Measurements from ENCODE around the gene ABHD16A. TPM values are rescaled to one million over a fixed set of nuclear protein-coding genes. Genes with fewer than 3 reads are reported as not detected.

The ABHD16A gene
- total RNA-seq, 2 experiments from 2014 or later, result 52.1 to 55.4 TPM

DNA sequence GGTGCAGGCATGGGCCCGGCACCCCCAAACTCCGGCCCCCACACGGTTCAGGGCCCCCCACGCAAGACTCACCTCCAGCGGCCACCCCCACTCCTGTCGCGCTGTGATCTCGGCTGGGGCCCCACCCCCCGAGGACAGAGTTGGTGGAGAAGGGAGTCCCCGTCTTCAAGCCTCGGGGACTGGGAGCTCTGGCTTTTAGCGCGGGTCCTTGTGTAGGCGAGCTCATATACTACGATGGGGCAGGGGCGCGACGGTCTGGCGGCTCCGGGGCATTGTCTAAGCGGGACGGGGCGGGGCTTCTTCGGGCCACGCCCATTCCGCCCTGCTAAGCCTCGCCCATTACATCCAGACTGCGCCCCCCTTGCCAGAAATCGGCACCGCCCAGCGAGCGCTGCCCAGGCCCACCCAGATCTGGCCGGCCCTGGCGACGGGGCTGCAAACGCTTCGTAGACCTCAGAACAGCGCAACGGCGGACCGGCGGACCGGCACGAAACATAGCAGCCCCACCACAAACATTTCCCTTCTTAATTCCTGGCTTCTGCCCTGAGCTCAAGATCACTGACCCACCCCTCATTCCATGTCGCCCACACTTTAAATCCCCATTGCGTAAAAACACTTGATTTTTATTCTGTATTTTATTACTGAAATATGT is 27.0 kb upstream of the ABHD16A start:
- peaks cover 82% of the 10 kb centered on the region for H3K36me3 Mint-ChIP-seq (ENCODE audit: low read depth)
- peak; percentile 75 for DNase-seq
- H3K9me3 Mint-ChIP-seq (ENCODE audit: insufficient read depth), result no peaks in the 10 kb centered on the region
- H3K27me3 Mint-ChIP-seq (ENCODE audit: low read depth), result no peaks in the 10 kb centered on the region
- ChIA-PET CTCF (interaction anchor here (0.6 to 4.9 kb wide), 18 partner anchors 9 to 102 kb away, joined by 3 to 38 read pairs (median 6); partner anchors contain the start of genes ABHD16A, HSPA1B, LSM2 and LY6G6D), POLR2A (interaction anchor here (0.7 to 7.2 kb wide), 9 partner anchors 9 to 133 kb away, joined by 3 to 83 read pairs (median 4); partner anchors contain the start of genes BAG6, HSPA1L, LY6G6C and MSH5)
- peak overlapping the region; percentile 95 for H3K4me3 Mint-ChIP-seq
- peaks cover 81% of the 10 kb centered on the region for H3K4me1 Mint-ChIP-seq (ENCODE audit: low read depth)
- H3K27ac Mint-ChIP-seq, result peak overlapping the region; percentile 90
- ATAC-seq, result peak; percentile 57

DNA sequence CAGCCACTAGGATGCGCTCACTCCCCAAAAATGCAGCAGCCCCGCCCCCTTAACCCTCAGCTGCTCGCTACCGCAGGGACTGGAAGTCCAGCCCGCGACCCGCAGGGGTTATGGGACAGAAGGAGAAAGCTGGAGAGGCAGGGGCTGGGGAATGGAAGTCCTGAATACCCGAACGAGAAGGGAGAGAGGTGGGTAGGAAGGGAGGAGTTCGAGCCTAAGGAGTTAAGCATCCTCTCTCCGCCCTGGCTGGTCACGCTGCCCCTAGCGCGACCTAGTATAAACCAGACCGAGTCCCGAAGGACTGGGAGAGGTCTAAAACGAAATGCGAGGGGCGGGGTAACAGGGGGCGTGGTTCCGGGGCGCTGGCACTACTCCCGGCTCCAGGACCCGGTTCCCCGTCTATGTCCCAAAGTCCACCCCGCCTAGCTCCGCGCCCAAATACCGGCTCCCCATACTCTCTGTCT is 26.4 kb upstream of the ABHD16A start:
- Mint-ChIP-seq H3K9me3 (ENCODE audit: insufficient read depth) (no peaks in the 10 kb centered on the region), H3K27me3 (ENCODE audit: low read depth) (no peaks in the 10 kb centered on the region), H3K4me1 (ENCODE audit: low read depth) (peaks cover 81% of the 10 kb centered on the region), H3K4me3 (peak overlapping the region; percentile 95), H3K36me3 (ENCODE audit: low read depth) (peaks cover 76% of the 10 kb centered on the region), H3K27ac (peak overlapping the region; percentile 90)
- POLR2A ChIA-PET, result interaction anchor here (0.7 to 7.2 kb wide), 9 partner anchors 9 to 133 kb away, joined by 3 to 83 read pairs (median 4); partner anchors contain the start of genes BAG6, HSPA1L, LY6G6C and MSH5
- ATAC-seq (peak; percentile 67), DNase-seq (peak; percentile 88)
- CTCF ChIA-PET, result interaction anchor here (0.6 to 4.9 kb wide), 17 partner anchors 10 to 103 kb away, joined by 3 to 38 read pairs (median 6); partner anchors contain the start of genes ABHD16A, HSPA1B, LSM2 and LY6G6D

DNA sequence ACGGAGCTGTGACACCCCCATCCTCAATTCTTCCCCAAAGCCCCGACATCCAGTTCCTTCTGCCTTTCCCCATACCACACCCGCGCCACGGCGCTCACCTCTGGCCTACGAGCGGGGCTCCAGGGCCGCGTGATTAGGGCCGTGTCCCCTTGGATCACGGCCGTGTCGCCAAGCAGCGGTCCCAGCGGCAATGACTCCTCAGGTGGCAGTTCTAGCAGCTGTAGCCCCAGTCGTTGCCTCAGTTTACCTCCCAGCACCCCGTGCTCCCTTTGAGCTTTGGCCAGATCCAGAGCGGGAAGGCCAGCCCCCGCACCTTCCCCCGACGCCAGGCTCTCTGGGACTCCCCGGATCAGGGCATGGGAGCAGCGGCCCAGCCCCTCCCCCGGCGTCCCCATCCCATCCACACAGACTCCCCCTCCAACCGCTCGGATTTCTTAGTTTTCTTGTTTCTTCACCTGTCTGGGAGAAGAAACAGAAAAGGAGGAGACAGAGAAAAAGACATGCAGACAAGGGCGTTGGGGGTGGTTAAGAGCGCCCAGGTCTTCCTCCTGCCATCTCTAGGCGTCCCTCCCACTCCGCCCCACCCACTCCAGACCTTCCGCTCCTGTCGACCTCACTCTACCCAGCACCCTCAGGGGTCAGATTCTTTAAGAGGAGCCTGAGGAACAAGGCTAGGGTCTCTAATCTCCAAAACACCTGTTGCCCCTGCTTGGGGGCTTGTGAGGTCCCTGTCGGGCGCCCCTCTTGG is 25.8 kb upstream of the ABHD16A start, which contains the start of gene DDAH2:
TSS of gene DDAH2 (minus strand) at position 533 of the 748 bp plus-strand sequence. CDS start at position 395, 138 bp downstream.
- H3K27ac Mint-ChIP-seq, result peak within 1 kb of the TSS; percentile 90
- peaks cover 70% of the 10 kb centered on the region for H3K36me3 Mint-ChIP-seq (ENCODE audit: low read depth)
- POLR2A ChIA-PET, result interaction anchor here (0.8 to 7.2 kb wide), 7 partner anchors 8 to 134 kb away, joined by 3 to 83 read pairs (median 4); partner anchors contain the start of genes HSPA1L, LY6G6C, MSH5 and NEU1
- ATAC-seq (peak; percentile 38), DNase-seq (no peak)
- H3K27me3 Mint-ChIP-seq (ENCODE audit: low read depth), result no peaks in the 10 kb centered on the region
- peaks cover 76% of the 10 kb centered on the region for H3K4me1 Mint-ChIP-seq (ENCODE audit: low read depth)
- no peaks in the 10 kb centered on the region for H3K9me3 Mint-ChIP-seq (ENCODE audit: insufficient read depth)
- H3K4me3 Mint-ChIP-seq, result peak within 1 kb of the TSS; percentile 95
- CTCF ChIA-PET, result interaction anchor here (0.6 to 4.9 kb wide), 18 partner anchors 9 to 103 kb away, joined by 3 to 38 read pairs (median 6); partner anchors contain the start of genes ABHD16A, CLIC1, HSPA1B and LSM2

DNA sequence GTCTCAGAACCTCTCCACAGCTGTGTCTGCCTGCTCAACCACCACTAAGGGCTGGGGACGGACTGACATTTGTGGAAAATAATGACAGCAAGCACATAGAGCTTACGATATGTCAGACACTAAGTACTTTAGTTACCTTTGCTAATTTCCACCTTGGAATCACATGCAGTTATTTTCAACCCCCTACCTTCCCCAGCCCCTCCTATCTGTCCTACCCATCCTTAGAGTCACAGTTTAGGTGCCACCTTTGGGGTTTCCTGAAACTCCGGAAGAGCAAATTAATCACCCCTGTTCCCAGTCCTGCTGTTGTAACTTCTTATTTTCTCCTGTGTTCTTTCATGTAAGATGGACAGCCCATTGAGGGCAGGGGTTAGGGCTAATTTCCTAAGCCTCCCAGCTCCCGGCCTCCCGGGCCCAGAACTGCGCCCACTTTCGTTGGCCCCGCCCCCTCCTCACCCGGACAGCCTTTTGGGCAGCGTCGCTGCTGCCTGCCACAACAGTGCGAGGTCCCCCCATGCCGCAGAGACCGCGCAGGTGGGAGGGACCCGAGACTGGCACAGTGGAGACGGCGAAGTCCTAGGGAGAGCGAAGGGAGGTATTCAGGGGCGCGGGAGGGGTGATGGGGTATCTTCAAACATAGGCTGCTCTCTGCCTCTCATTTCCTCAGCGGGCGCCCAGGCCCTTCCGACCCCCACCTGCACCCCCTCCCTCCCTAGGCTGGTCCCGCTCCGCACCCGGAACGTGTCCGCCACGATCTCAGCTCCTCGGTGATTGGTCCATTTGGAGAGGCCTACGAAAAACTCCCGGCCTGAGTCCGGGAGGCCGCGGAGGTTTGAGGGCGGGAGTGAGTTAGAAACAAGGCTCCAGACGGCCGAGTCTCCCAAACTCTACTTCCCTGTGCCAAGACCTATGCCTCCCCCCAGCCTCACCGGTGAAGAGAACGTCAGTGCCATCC is 24.9 kb upstream of the ABHD16A start:
- H3K36me3 Mint-ChIP-seq (ENCODE audit: low read depth), result peaks cover 61% of the 10 kb centered on the region
- no peaks in the 10 kb centered on the region for H3K9me3 Mint-ChIP-seq (ENCODE audit: insufficient read depth)
- DNase-seq, result peak; percentile 40
- no peaks in the 10 kb centered on the region for H3K27me3 Mint-ChIP-seq (ENCODE audit: low read depth)
- peak overlapping the region; percentile 84 for H3K27ac Mint-ChIP-seq
- CTCF ChIA-PET, result interaction anchor here (0.8 to 4.9 kb wide), 8 partner anchors 10 to 102 kb away, joined by 3 to 29 read pairs (median 6); partner anchors contain the start of genes ABHD16A, CLIC1, LSM2 and LY6G5C
- peaks cover 76% of the 10 kb centered on the region for H3K4me1 Mint-ChIP-seq (ENCODE audit: low read depth)
- ATAC-seq, result no peak
- POLR2A ChIA-PET, result interaction anchor here (0.7 to 7.2 kb wide), 3 partner anchors 11 to 135 kb away, joined by 3 to 83 read pairs (median 3); partner anchors contain the start of genes MSH5 and NEU1
- peak overlapping the region; percentile 95 for H3K4me3 Mint-ChIP-seq

DNA sequence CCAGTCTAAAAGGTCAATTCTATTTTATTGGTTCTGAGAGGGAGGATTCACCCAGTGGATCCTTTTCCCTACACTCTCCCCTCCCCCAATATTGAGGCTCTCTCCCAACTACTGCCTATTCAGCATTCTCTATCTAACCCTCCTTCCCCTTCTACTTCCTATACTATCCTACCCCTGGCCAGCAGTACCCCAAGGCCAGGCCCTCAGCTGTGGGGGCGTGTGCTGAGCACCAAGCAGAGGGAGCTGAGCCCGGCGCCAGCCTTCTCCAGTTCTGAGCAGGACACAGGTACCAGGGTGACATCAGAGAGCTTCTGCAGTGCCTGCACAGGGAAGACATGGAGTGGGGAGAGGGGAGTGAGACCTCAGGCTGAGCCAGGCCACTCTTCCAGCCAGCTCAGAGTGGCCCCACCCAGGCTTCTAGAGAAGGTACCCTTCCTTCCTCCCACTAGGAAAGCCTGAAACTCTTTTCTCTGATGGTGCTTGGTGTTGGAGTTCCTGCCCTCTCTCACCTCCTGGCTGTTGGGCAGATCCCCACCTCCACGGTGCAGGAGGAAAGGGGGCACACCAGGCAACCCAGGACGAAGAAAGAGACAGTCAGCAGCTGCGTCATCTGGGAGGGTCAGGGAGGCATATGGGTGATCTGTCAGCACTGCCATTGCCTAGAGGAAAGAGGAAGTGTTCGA is 24.1 kb upstream of the ABHD16A start:
- Mint-ChIP-seq H3K4me1 (ENCODE audit: low read depth) (peaks cover 75% of the 10 kb centered on the region), H3K27me3 (ENCODE audit: low read depth) (no peaks in the 10 kb centered on the region), H3K9me3 (ENCODE audit: insufficient read depth) (no peaks in the 10 kb centered on the region), H3K4me3 (peak overlapping the region; percentile 66), H3K36me3 (ENCODE audit: low read depth) (peaks cover 58% of the 10 kb centered on the region), H3K27ac (peak overlapping the region; percentile 84)
- peak; percentile 29 for ATAC-seq
- ChIA-PET CTCF (interaction anchor here (0.6 to 4.9 kb wide), 9 partner anchors 11 to 103 kb away, joined by 3 to 29 read pairs (median 3); partner anchors contain the start of genes ABHD16A, CLIC1, LSM2 and LY6G5C), POLR2A (interaction anchor here (0.7 to 7.2 kb wide), 2 partner anchors 12 to 42 kb away, joined by 3 to 83 read pairs; partner anchors contain the start of gene MSH5)
- no peak for DNase-seq

DNA sequence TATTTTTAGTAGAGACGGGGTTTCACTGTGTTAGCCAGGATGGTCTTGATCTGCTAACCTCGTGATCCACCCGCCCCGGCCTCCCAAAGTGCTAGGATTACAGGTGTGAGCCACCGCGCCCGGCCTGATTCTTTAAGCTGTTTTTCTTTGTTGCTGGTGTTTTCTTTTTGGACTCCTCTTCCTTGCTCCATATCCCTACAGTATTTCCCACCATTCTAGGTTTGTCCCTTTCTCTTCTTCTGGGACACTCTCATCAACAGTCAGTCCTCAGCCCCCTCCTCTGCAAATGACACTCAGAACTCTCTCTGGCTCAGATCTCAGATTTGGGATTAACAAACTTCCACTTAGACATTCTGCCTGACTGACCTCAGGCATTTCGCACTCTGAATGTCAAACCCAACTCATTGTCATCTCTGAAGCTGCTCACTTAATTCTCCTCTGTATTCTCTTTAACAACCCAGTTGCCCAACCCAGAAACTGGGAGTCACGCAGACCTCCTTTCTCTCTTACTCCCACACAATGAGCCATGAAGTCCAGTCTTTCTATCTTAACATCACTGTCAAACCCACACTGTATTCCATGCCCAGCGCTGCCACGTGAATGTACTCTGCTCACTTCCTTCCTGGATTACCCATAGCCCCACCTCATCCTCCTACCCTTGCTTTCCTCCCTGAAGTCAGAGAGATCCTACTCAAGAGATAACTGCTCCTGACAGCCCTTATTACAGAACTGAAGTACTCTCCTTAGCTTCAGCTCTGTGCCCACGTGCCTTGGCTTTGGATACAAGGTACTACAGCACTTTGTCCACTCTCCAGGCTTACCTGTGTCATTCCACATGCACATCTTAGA is 22.6 kb upstream of the ABHD16A start:
- ChIA-PET POLR2A (interaction anchor here (0.7 to 7.2 kb wide), 3 partner anchors 9 to 73 kb away, joined by 4 to 83 read pairs (median 5); partner anchors contain the start of genes BAG6 and MSH5), CTCF (interaction anchor here (1.1 to 2.8 kb wide), 5 partner anchors 12 to 70 kb away, joined by 3 to 18 read pairs (median 6); partner anchors contain the start of genes ABHD16A, CLIC1, LY6G5C and MSH5)
- H3K27me3 Mint-ChIP-seq (ENCODE audit: low read depth), result peaks cover 3% of the 10 kb centered on the region
- H3K4me3 Mint-ChIP-seq, result no peak overlapping the region
- ATAC-seq (no peak), DNase-seq (no peak)
- peak overlapping the region; percentile 31 for H3K27ac Mint-ChIP-seq
- no peaks in the 10 kb centered on the region for H3K9me3 Mint-ChIP-seq (ENCODE audit: insufficient read depth)
- peaks cover 44% of the 10 kb centered on the region for H3K36me3 Mint-ChIP-seq (ENCODE audit: low read depth)
- H3K4me1 Mint-ChIP-seq (ENCODE audit: low read depth), result peaks cover 65% of the 10 kb centered on the region

DNA sequence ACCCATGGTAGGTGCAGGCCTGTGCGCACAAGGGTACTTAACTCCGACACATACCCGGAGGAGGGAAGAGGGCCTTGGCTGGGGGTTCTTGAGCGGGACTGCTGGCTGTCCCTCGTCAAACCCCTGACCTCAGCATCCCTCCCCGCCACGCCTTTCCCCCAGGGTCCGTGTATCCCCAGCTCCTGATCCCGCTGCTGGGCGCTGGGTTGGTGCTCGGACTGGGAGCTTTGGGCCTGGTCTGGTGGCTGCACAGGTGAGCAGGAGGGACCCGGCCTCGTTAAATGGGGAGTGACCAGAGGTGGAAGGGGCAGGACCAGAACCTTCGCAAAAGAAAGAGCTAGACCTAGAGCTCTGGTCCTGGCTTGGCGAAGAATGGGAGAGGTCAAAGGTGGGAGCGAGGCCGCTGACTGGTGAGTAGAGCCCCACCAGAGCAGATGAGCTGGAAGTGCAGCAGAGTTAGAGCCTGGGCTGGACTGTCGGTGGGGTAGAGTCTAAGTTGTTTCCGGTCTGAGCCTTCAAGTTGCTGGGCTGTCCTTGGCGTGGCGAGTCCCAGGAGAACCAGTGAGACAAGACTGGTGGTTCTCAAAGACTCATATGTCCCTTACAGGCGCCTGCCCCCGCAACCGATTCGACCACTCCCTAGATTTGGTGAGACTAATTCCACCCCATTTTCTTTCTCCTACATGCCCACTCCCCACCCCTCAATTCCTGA is 21.0 kb upstream of the ABHD16A start:
- ChIA-PET CTCF (interaction anchor here (0.9 to 2.4 kb wide), 3 partner anchors 46 to 107 kb away, joined by 4 to 7 read pairs (median 5); no protein-coding TSS in a partner anchor), POLR2A (interaction anchor here (0.7 to 3.5 kb wide), 5 partner anchors 11 to 82 kb away, joined by 3 to 14 read pairs (median 4); partner anchors contain the start of gene MSH5)
- Mint-ChIP-seq H3K4me1 (ENCODE audit: low read depth) (peaks cover 51% of the 10 kb centered on the region), H3K27me3 (ENCODE audit: low read depth) (peaks cover 8% of the 10 kb centered on the region), H3K36me3 (ENCODE audit: low read depth) (peaks cover 30% of the 10 kb centered on the region), H3K9me3 (ENCODE audit: insufficient read depth) (no peaks in the 10 kb centered on the region), H3K27ac (peak overlapping the region; percentile 56), H3K4me3 (peak overlapping the region; percentile 25)
- DNase-seq (no peak), ATAC-seq (no peak)

DNA sequence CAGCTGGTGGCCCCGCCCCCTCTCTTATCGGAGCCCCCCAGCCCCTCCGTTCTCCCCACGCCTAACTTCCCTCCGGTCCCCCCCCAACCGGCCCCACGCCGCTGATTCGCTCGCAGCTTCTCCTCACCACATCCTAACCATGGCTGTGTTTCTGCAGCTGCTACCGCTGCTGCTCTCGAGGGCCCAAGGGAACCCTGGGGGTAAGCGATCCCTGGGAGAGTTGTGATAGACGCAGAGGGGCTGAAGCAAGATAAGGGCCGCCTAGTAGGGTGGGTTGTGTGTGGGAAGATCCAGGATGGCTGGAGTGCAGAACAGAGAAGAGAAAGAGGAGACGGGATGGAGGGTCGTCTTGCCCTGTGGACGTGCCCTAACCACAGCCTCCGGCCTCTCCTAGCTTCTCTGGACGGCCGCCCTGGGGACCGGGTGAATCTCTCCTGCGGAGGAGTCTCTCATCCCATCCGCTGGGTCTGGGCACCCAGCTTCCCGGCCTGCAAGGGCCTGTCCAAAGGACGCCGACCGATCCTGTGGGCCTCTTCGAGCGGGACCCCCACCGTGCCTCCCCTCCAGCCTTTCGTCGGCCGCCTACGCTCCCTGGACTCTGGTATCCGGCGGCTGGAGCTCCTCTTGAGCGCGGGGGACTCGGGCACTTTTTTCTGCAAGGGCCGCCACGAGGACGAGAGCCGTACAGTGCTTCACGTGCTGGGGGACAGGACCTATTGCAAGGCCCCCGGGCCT is 20.3 kb upstream of the ABHD16A start, which contains the start of gene MPIG6B:
TSS of gene MPIG6B (plus strand) at position 129 of the 735 bp plus-strand sequence. CDS start at position 140, 11 bp downstream.
- peak; percentile 39 for DNase-seq
- ATAC-seq, result no peak
- POLR2A ChIA-PET, result interaction anchor here (1.0 to 3.5 kb wide), 3 partner anchors 12 to 17 kb away, joined by 3 to 14 read pairs (median 9); partner anchors contain the start of gene MSH5
- H3K4me1 Mint-ChIP-seq (ENCODE audit: low read depth), result peaks cover 43% of the 10 kb centered on the region
- peak within 1 kb of the TSS; percentile 85 for H3K27ac Mint-ChIP-seq
- no peaks in the 10 kb centered on the region for H3K9me3 Mint-ChIP-seq (ENCODE audit: insufficient read depth)
- H3K36me3 Mint-ChIP-seq (ENCODE audit: low read depth), result peaks cover 24% of the 10 kb centered on the region
- peaks cover 8% of the 10 kb centered on the region for H3K27me3 Mint-ChIP-seq (ENCODE audit: low read depth)
- H3K4me3 Mint-ChIP-seq, result peak within 1 kb of the TSS; percentile 25
- CTCF ChIA-PET, result interaction anchor here (0.8 to 2.4 kb wide), 3 partner anchors 9 to 107 kb away, joined by 3 to 7 read pairs (median 4); no protein-coding TSS in a partner anchor

All from activated CD8-positive, alpha-beta T cell treated with anti-CD3 and anti-CD28 coated beads, Interleukin-2, amount 10 ng/mL, durations not matched to agents 7 days and 5 days (primary cell).